PC-3 (cell line): Measurements from ENCODE around the gene CRYBA1. TPM values are rescaled to one million over a fixed set of nuclear protein-coding genes. Genes with fewer than 3 reads are reported as not detected.
"Not testable (repeated sequence)": the region's sequence is repeated elsewhere in the genome, so short reads cannot be mapped to it uniquely, and the experiment has no call there.

Source experiments
- ATAC-seq: fragments of 200-7000 bp; cut with Tn5 transposase; 2 replicates; pipeline ENCODE4 v1.9.1; 2020; ENCODE audit warnings: mild to moderate bottlenecking, moderate library complexity
- BruUV-seq: library from RNA; stranded (reverse); fragments of 400-500 nt; replicated peaks from 2 replicates; lab custom pipeline; 2021; lab: Mats Ljungman, UMichigan
- CTCF ChIA-PET: fragments of 300-600 bp; sonication (Branson Sonifier 250); formaldehyde crosslinking; loops from one replicate; lab custom pipeline; 2022; ENCODE audit warnings: antibody characterized with exemption; lab: Charles Lee
- POLR2A ChIA-PET: fragments of 300-600 bp; sonication (Branson Sonifier 250); formaldehyde crosslinking; loops from one replicate; lab custom pipeline; 2022; ENCODE audit warnings: antibody characterized with exemption; ENCODE audit not compliant: unreplicated experiment; lab: Charles Lee
- DNase-seq: peaks from one replicate; pipeline ENCODE4 v3.0.0-alpha.2; 2015
- H2AFZ ChIP-seq: fragments of 300-600 bp; sonication (generic); 2 replicates; pipeline ENCODE4 v1.6.0; 2016; ENCODE audit warnings: antibody characterized with exemption, low read length
- H3F3A ChIP-seq: fragments of 300-600 bp; sonication (generic); one replicate; pipeline ENCODE4 v1.6.0; 2017; ENCODE audit warnings: antibody characterized with exemption, low read length, control low read depth, mild to moderate bottlenecking; ENCODE audit not compliant: unreplicated experiment
- H3K27ac ChIP-seq: fragments of 300-600 bp; sonication (generic); 2 replicates; pipeline ENCODE4 v1.5.1; 2016; ENCODE audit warnings: mild to moderate bottlenecking, low read length
- H3K27me3 ChIP-seq: fragments of 300-600 bp; sonication (generic); 2 replicates; pipeline ENCODE4 v1.6.1; 2016; ENCODE audit warnings: low read length, mixed read lengths
- H3K36me3 ChIP-seq: fragments of 300-600 bp; sonication (generic); 2 replicates; pipeline ENCODE4 v1.6.1; 2016; ENCODE audit warnings: low read depth, mixed run types, low read length, mixed read lengths
- H3K4me1 ChIP-seq: fragments of 300-600 bp; sonication (generic); 2 replicates; pipeline ENCODE4 v1.5.1; 2016; ENCODE audit warnings: low read length; ENCODE audit not compliant: insufficient read depth
- H3K4me2 ChIP-seq: fragments of 300-600 bp; sonication (generic); 2 replicates; pipeline ENCODE4 v1.6.0; 2016; ENCODE audit warnings: low read length
- H3K4me3 ChIP-seq: fragments of 300-600 bp; sonication (generic); 2 replicates; pipeline ENCODE4 v1.5.1; 2016; ENCODE audit warnings: mild to moderate bottlenecking, low read length, mixed read lengths
- H3K79me2 ChIP-seq: fragments of 300-600 bp; sonication (generic); 2 replicates; pipeline ENCODE4 v1.6.1; 2017; ENCODE audit warnings: low read length, mixed read lengths
- H3K9ac ChIP-seq: fragments of 300-600 bp; sonication (generic); 2 replicates; pipeline ENCODE4 v1.6.0; 2016; ENCODE audit warnings: mild to moderate bottlenecking, low read length
- H3K9me2 ChIP-seq: fragments of 300-600 bp; sonication (generic); replicated peaks from 2 replicates; pipeline ENCODE4 v1.6.1; 2016; ENCODE audit warnings: mixed run types, low read length, mixed read lengths
- H3K9me3 ChIP-seq: fragments of 300-600 bp; sonication (generic); 2 replicates; pipeline ENCODE4 v1.6.1; 2016; ENCODE audit warnings: low read length, mixed read lengths
- H4K20me1 ChIP-seq: fragments of 300-600 bp; sonication (generic); 2 replicates; pipeline ENCODE4 v1.6.1; 2016; ENCODE audit warnings: low read length, mixed read lengths
- CTCF ChIP-seq: fragments of 300-600 bp; sonication (generic); conservative IDR thresholded peaks from 2 replicates; pipeline ENCODE4 v1.5.1; 2017; ENCODE audit warnings: antibody characterized with exemption, low read depth, mild to moderate bottlenecking, low read length
- EZH2 ChIP-seq: fragments of 300-600 bp; sonication (generic); IDR thresholded peaks from one replicate; pipeline ENCODE4 v1.6.1; 2017; ENCODE audit warnings: antibody characterized with exemption, mild to moderate bottlenecking, low read length; ENCODE audit not compliant: unreplicated experiment
- EZH2phosphoT487 ChIP-seq: fragments of 300-600 bp; sonication (generic); IDR thresholded peaks from 2 replicates; pipeline ENCODE4 v1.6.1; 2018; ENCODE audit warnings: mild to moderate bottlenecking, antibody characterized with exemption, low read length, borderline replicate concordance
- intact Hi-C: fragments of 100-400 bp; cut with micrococcal nuclease; formaldehyde crosslinking; loops from 2 replicates; pipeline ENCODE4 v1.9.0; 2023
- total RNA-seq: library from RNA; depleted of rRNA; stranded (reverse); fragments of >200 nt; gene quantifications from 2 replicates; pipeline ENCODE4 v1.2.3, GENCODE V29; 2014

Gene CRYBA1
- total RNA-seq, 1 experiment from 2014 or later: not detected

GRCh38 chr17:29225396-29225795 lies 21.3 kb upstream of the CRYBA1 start:
- Histone ChIP-seq H3K36me3 (no peaks in the 10 kb centered on the region), H3K4me3 (no peak overlapping the region), H2AFZ (no peak overlapping the region), H3K4me1 (no peaks in the 10 kb centered on the region), H3K27ac (no peak overlapping the region), H3K9ac (no peak overlapping the region), H3K9me2 (no peaks in the 10 kb centered on the region), H3K4me2 (no peak overlapping the region), H3K27me3 (no peaks in the 10 kb centered on the region), H3K79me2 (no peaks in the 10 kb centered on the region), H3K9me3 (no peaks in the 10 kb centered on the region), H3F3A (no peaks in the 10 kb centered on the region), H4K20me1 (no peaks in the 10 kb centered on the region)
- DNase-seq: no peak
- ChIA-PET POLR2A (no interaction called here), CTCF (no interaction called here)
- TF ChIP-seq EZH2phosphoT487 (no peak), EZH2 (no peak), CTCF (no peak)
- no peak for ATAC-seq
- intact Hi-C loops: no loop called here
- BruUV-seq: no TSS peak

- H3K9me3 ChIP-seq: no peaks in the 10 kb centered on the region
- no peak overlapping the region for H3K4me2 ChIP-seq
- BruUV-seq: no TSS peak
- ChIA-PET CTCF (no interaction called here), POLR2A (no interaction called here)
- no peaks in the 10 kb centered on the region for H3K79me2 ChIP-seq
- no peak overlapping the region for H3K9ac ChIP-seq
- H3F3A ChIP-seq: no peaks in the 10 kb centered on the region
- ATAC-seq (no peak), DNase-seq (no peak)
- no peaks in the 10 kb centered on the region for H3K27me3 ChIP-seq
- no peaks in the 10 kb centered on the region for H3K9me2 ChIP-seq
- H3K4me1 ChIP-seq: no peaks in the 10 kb centered on the region
- no peak overlapping the region for H3K4me3 ChIP-seq
- no peaks in the 10 kb centered on the region for H4K20me1 ChIP-seq
- no peak overlapping the region for H2AFZ ChIP-seq
- TF ChIP-seq EZH2phosphoT487 (no peak), CTCF (no peak)
- intact Hi-C loops: no loop called here
- H3K36me3 ChIP-seq: no peaks in the 10 kb centered on the region
- H3K27ac ChIP-seq: no peak overlapping the region
These were observed 13.4 kb upstream of the CRYBA1 start for GRCh38 chr17:29233301-29233700.

GRCh38 chr17:29234972-29235371 lies 11.7 kb upstream of the CRYBA1 start:
- H3K79me2 ChIP-seq, H3K4me2 ChIP-seq, H3F3A ChIP-seq, BruUV-seq, intact Hi-C loops, POLR2A ChIA-PET, H3K27ac ChIP-seq, H3K36me3 ChIP-seq, H3K27me3 ChIP-seq, H3K9me3 ChIP-seq, H4K20me1 ChIP-seq, H2AFZ ChIP-seq, H3K4me1 ChIP-seq, H3K9me2 ChIP-seq, H3K4me3 ChIP-seq, DNase-seq, CTCF ChIA-PET, ATAC-seq, H3K9ac ChIP-seq: not testable (repeated sequence)
